Transverse colon (tissue), 4 donors: ENCODE data around the gene PLEKHO2. TPM values are rescaled to one million over a fixed set of nuclear protein-coding genes. Genes with fewer than 3 reads are reported as not detected.

ENCODE experiments used
- DNase-seq: peaks from one replicate; pipeline ENCODE4 v3.0.0-alpha.2; 2019
- H3K27ac ChIP-seq, 4 donors: fragments of 200-600 bp; sonication (generic); 2 replicates each; pipeline ENCODE4 v1.5.1; 2016 to 2018; ENCODE audit warnings: inconsistent platforms in 4 of 4
- H3K27me3 ChIP-seq: fragments of 200-600 bp; sonication (generic); 2 replicates; pipeline ENCODE4 v1.5.1; 2017; ENCODE audit warnings: inconsistent platforms
- H3K36me3 ChIP-seq, 4 donors: fragments of 200-600 bp; sonication (generic); 2 replicates each; pipeline ENCODE4 v1.5.1; 2017 to 2019; ENCODE audit warnings: inconsistent platforms in 4 of 4
- H3K4me1 ChIP-seq, 4 donors: fragments of 200-600 bp; sonication (generic); 2 replicates each; pipeline ENCODE4 v1.5.1; 2017 to 2020; ENCODE audit warnings: inconsistent platforms in 4 of 4
- H3K4me3 ChIP-seq, 4 donors: fragments of 200-600 bp; sonication (generic); 1 replicate in 1 of 4; 2 replicates in 3 of 4; pipeline versions ENCODE4 v1.5.1 to v1.6.1; 2017 to 2019; ENCODE audit warnings: inconsistent platforms in 4 of 4
- H3K9me3 ChIP-seq, 2 donors: fragments of 200-600 bp; sonication (generic); 2 replicates each; pipeline ENCODE4 v1.5.1; 2017 to 2019; ENCODE audit warnings: inconsistent platforms in 2 of 2
- EP300 ChIP-seq: sonication (generic); formaldehyde crosslinking; IDR thresholded peaks from one replicate; pipeline ENCODE4 v1.6.1; 2017; ENCODE audit warnings: antibody characterized with exemption, low read depth
- POLR2A ChIP-seq: fragments of 450-650 bp; IDR thresholded peaks from one replicate; pipeline ENCODE4 v1.6.1; 2016; ENCODE audit warnings: antibody characterized with exemption, mild to moderate bottlenecking, moderate library complexity
- POLR2AphosphoS5 ChIP-seq, 3 donors: sonication (generic); formaldehyde crosslinking; IDR thresholded peaks; one replicate each; pipeline ENCODE4 v1.6.1; 2016; ENCODE audit warnings: antibody characterized with exemption in 3 of 3
- WGBS, 2 donors: methylation state at CpG; one replicate each; pipeline ENCODE4 v1.1.5; 2018; ENCODE audit warnings: low coverage in 1 of 2; 5-methylcytosine and 5-hydroxymethylcytosine counted together
- in situ Hi-C, 4 donors: fragments of 200-750 bp; cut with MboI; loops; one replicate each; pipeline versions ENCODE4 v1.15.0 to v1.15.1; 2017; ENCODE audit warnings: low sequenced_read_pairs in 3 of 4, low pct_ligation_motif_present in 1 of 4, low pct_unique_long_range_greater_than_20kb in 1 of 4
- intact Hi-C: fragments of 100-400 bp; cut with DNase I; formaldehyde crosslinking; loops from one replicate; pipeline ENCODE4 v1.15.1; 2023; ENCODE audit warnings: low total_unique reads
- total RNA-seq, 4 donors: library from RNA; depleted of rRNA; stranded (reverse); fragments of >200 nt; gene quantifications; one replicate each; pipeline ENCODE4 v1.1.0, GENCODE V29; 2016
- TF ChIP-seq, protein P1 (sequence below), 5 experiments: fragments of 200-600 bp in 3 of 5; fragments of 450-650 bp in 2 of 5; sonication (generic) in 3 of 5; IDR thresholded peaks; 1 replicate in 2 of 5; 2 replicates in 3 of 5; pipeline ENCODE4 v1.5.1; 2016 to 2017; ENCODE audit warnings: antibody characterized with exemption in 5 of 5, inconsistent platforms in 3 of 5, mild to moderate bottlenecking in 2 of 5, moderate library complexity in 1 of 5

The PLEKHO2 gene
- total RNA-seq, 4 donors from 2014 or later = 4.6 to 12.3 (median 9.8) TPM

- 12 to 43% methylated on average over 7 to 30 of the region's 72 CpGs for WGBS, 2 donors
- Histone ChIP-seq H3K36me3 (no peaks in the 10 kb centered on the region), H3K4me3 (peak within 1 kb of the TSS; percentile 31 to 62 (median 43)), H3K9me3 (no peaks in the 10 kb centered on the region), H3K27me3 (peaks cover 14% of the 10 kb centered on the region), H3K27ac (peak within 1 kb of the TSS; percentile 31 to 52 (median 42)), H3K4me1 (peaks cover 0 to 13% (median 9%) of the 10 kb centered on the region in 4 donors)
- intact Hi-C loops (no loop called here), in situ Hi-C loops (loop anchor here in 1 of 4 donors (25.0 kb wide), 1 partner anchor 174 kb away; no protein-coding TSS in a partner anchor)
- TF ChIP-seq, protein P1, sequence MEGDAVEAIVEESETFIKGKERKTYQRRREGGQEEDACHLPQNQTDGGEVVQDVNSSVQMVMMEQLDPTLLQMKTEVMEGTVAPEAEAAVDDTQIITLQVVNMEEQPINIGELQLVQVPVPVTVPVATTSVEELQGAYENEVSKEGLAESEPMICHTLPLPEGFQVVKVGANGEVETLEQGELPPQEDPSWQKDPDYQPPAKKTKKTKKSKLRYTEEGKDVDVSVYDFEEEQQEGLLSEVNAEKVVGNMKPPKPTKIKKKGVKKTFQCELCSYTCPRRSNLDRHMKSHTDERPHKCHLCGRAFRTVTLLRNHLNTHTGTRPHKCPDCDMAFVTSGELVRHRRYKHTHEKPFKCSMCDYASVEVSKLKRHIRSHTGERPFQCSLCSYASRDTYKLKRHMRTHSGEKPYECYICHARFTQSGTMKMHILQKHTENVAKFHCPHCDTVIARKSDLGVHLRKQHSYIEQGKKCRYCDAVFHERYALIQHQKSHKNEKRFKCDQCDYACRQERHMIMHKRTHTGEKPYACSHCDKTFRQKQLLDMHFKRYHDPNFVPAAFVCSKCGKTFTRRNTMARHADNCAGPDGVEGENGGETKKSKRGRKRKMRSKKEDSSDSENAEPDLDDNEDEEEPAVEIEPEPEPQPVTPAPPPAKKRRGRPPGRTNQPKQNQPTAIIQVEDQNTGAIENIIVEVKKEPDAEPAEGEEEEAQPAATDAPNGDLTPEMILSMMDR (IDR thresholded peaks at IDR 0.05) = no peak
- no peak for TF ChIP-seq POLR2AphosphoS5 (IDR thresholded peaks at IDR 0.05)
- TF ChIP-seq POLR2A = no peak
- TF ChIP-seq EP300 = no peak
- DNase-seq = peak; percentile 73
Observed at GRCh38 chr15:64911311-64912186, 69.8 kb downstream of the PLEKHO2 start, which contains the start of gene ANKDD1A. ANKDD1A (plus strand) TSS chr15:64911902; CDS start chr15:64911931, 29 bp downstream.

DNA sequence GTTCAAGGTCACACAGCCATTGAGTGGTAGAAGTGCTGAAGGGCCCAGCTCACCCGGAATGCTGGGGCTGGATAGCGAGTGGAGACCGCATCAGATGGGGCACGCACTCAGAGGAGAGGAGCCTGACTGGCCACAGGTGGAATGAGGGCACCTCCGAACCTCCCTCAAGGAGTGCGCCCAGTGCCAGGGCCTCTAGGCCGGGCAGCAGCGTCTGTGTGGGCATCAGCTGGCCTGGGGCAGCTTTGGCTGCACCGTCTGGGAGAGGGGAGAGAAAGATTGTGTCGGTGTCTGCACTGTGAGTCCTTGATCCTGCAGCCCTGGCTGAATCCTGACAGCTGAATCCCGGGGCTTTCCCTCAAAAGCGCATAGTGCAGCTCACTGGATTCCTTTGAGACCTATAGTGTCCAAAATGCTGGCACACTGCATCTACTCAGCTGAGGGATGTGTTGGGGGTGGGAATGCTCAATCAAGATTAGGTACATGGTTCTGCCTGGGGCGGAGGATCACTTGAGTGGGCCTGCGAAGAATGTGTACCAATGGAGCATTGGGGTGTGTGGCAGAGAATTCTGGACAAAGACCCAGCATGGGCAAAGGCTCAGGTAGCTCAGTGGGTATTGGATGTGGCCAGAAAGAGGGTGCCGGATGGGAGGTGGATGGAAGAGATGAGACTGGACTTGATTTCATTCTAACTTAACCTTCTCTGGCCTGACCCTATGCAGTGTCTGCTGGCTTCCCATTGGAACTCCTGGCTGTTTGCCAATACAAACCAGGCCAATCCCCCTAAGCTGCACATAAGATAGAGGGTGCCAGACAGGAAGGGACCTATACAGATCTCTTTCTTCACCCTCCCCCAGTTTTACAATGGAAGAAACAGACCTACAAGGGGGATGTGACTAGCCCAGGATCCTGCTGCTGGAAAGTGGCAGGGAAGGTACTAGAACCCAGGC, 70.9 kb downstream of the PLEKHO2 start:
- no peak for TF ChIP-seq POLR2A
- TF ChIP-seq, protein P1 (IDR thresholded peaks at IDR 0.05) = no peak
- no peak for TF ChIP-seq EP300
- TF ChIP-seq POLR2AphosphoS5 (IDR thresholded peaks at IDR 0.05) = no peak
- H3K36me3 ChIP-seq = no peaks in the 10 kb centered on the region
- no peak for DNase-seq
- in situ Hi-C loops (loop anchor here in 1 of 4 donors (25.0 kb wide), 1 partner anchor 175 kb away; no protein-coding TSS in a partner anchor), intact Hi-C loops (no loop called here)
- H3K4me3 ChIP-seq = peak overlapping the region in 2 of 4 donors; percentile 46 to 62
- WGBS, 2 donors = 79 to 92% methylated on average over 6 to 13 of the region's 15 CpGs
- H3K9me3 ChIP-seq = no peaks in the 10 kb centered on the region
- peaks cover 0 to 13% (median 9%) of the 10 kb centered on the region in 4 donors for H3K4me1 ChIP-seq
- H3K27ac ChIP-seq = no peak overlapping the region
- peaks cover 14% of the 10 kb centered on the region for H3K27me3 ChIP-seq

GRCh38 chr15:64915518-64916227, 74.0 kb downstream of the PLEKHO2 start:
- H3K36me3 ChIP-seq = no peaks in the 10 kb centered on the region
- H3K27me3 ChIP-seq = peaks cover 14% of the 10 kb centered on the region
- no peak overlapping the region for H3K4me3 ChIP-seq
- 76% methylated on average over 13 of the region's 13 CpGs; no CpG with 5 or more reads in 1 of the 2 donors for WGBS, 2 donors
- no peak for DNase-seq
- intact Hi-C loops (no loop called here), in situ Hi-C loops (loop anchor here in 1 of 4 donors (25.0 kb wide), 1 partner anchor 178 kb away; no protein-coding TSS in a partner anchor)
- no peaks in the 10 kb centered on the region for H3K9me3 ChIP-seq
- TF ChIP-seq POLR2AphosphoS5 (IDR thresholded peaks at IDR 0.05) (no peak), POLR2A (no peak), EP300 (no peak)
- TF ChIP-seq, protein P1 (IDR thresholded peaks at IDR 0.05) = no peak
- peaks cover 0 to 13% (median 9%) of the 10 kb centered on the region in 4 donors for H3K4me1 ChIP-seq
- H3K27ac ChIP-seq = no peak overlapping the region
